BJ (cell line): Measurements from ENCODE around the gene RND1. TPM values are rescaled to one million over a fixed set of nuclear protein-coding genes. Genes with fewer than 3 reads are reported as not detected.
"Not testable (repeated sequence)": the region's sequence is repeated elsewhere in the genome, so short reads cannot be mapped to it uniquely, and the experiment has no call there.

ENCODE experiments used
- CTCF ChIA-PET: fragments of 350-600 bp; formaldehyde crosslinking; extraction: SDS; loops from one replicate; lab custom pipeline; 2021; ENCODE audit warnings: antibody characterized with exemption, inconsistent platforms; lab: Yijun Ruan, JAX
- POLR2A ChIA-PET: fragments of 300-600 bp; sonication (Branson Sonifier 250); formaldehyde crosslinking; extraction: SDS; loops from one replicate; lab custom pipeline; 2021; ENCODE audit warnings: antibody characterized with exemption; lab: Charles Lee
- DNase-seq: peaks from one replicate; pipeline ENCODE4 v3.0.0-alpha.2; 2011; ENCODE audit warnings: low read depth
- H3K27me3 ChIP-seq: 2 replicates; pipeline ENCODE4 v1.6.0; 2011; ENCODE audit warnings: low read length; ENCODE audit not compliant: control insufficient read depth, insufficient read depth
- H3K36me3 ChIP-seq: 2 replicates; pipeline ENCODE4 v1.5.1; 2011; ENCODE audit warnings: low read length; ENCODE audit not compliant: control insufficient read depth, insufficient read depth
- H3K4me3 ChIP-seq: 2 replicates; pipeline ENCODE4 v1.5.1; 2011; ENCODE audit warnings: low read depth, mild to moderate bottlenecking, control low read depth, low read length
- CTCF ChIP-seq: IDR thresholded peaks from 2 replicates; pipeline ENCODE4 v1.5.1; 2011; ENCODE audit warnings: low read depth, mild to moderate bottlenecking, control low read depth, inconsistent platforms, low read length, moderate library complexity; ENCODE audit not compliant: insufficient read depth
- polyA minus RNA-seq: library from RNA; depleted of rRNA, polyadenylated mRNA; stranded (reverse); fragments of >200 nt; gene quantifications from 2 replicates; pipeline ENCODE4 v1.2.3, GENCODE V29; 2011; rRNA and poly(A)+ RNA removed
- polyA plus RNA-seq: library from polyadenylated mRNA; depleted of rRNA; stranded (reverse); fragments of >200 nt; gene quantifications from 2 replicates; pipeline ENCODE4 v1.2.3, GENCODE V29; 2011; rRNA removed

Gene RND1
- polyA plus RNA-seq (0.31 and 0.72 TPM in 2 replicates), polyA minus RNA-seq (0.31 and 0.52 TPM in 2 replicates)

- POLR2A ChIA-PET = interaction anchor here (1.4 kb wide), 1 partner anchor 12 kb away, joined by 4 read pairs; no protein-coding TSS in a partner anchor
- CTCF ChIA-PET = interaction anchor here (0.6 to 9.2 kb wide), 6 partner anchors 9 to 482 kb away, joined by 3 to 53 read pairs (median 6); partner anchors contain the start of genes DDX23 and WNT1
- Histone ChIP-seq H3K27me3 (peaks cover 22% of the 10 kb centered on the region), H3K36me3 (no peaks in the 10 kb centered on the region), H3K4me3 (peak within 1 kb of the TSS; percentile 43)
- peak; percentile 52 for DNase-seq
- no peak for TF ChIP-seq CTCF
These were observed at the start of gene RND1 for GRCh38 chr12:48865281-48866051. TSS of gene RND1 (minus strand) at chr12:48865870. CDS start at chr12:48865767, 103 bp downstream.

GRCh38 chr12:48910196-48910595 lies 44.5 kb upstream of the RND1 start:
- ChIA-PET CTCF (interaction anchor here (0.6 to 1.7 kb wide), 3 partner anchors 20 to 99 kb away, joined by 3 to 8 read pairs (median 4); no protein-coding TSS in a partner anchor), POLR2A (no interaction called here)
- no peaks in the 10 kb centered on the region for H3K36me3 ChIP-seq
- H3K27me3 ChIP-seq = no peaks in the 10 kb centered on the region
- H3K4me3 ChIP-seq = no peak overlapping the region
- DNase-seq = no peak
- no peak for TF ChIP-seq CTCF

GRCh38 chr12:48909698-48910097 lies 44.0 kb upstream of the RND1 start:
- CTCF ChIA-PET = interaction anchor here (0.6 to 1.7 kb wide), 2 partner anchors 19 to 100 kb away, joined by 3 to 8 read pairs; no protein-coding TSS in a partner anchor
- POLR2A ChIA-PET = interaction anchor here (0.7 kb wide), 1 partner anchor 105 kb away, joined by 17 read pairs; no protein-coding TSS in a partner anchor
- DNase-seq, H3K27me3 ChIP-seq, H3K4me3 ChIP-seq, H3K36me3 ChIP-seq: not testable (repeated sequence)

- ChIA-PET CTCF (interaction anchor here (2.2 kb wide), 1 partner anchor 17 kb away, joined by 8 read pairs; no protein-coding TSS in a partner anchor), POLR2A (no interaction called here)
- no peak for TF ChIP-seq CTCF
These were observed 41.6 kb upstream of the RND1 start for GRCh38 chr12:48907245-48907644.

GRCh38 chr12:48903982-48904411 lies 38.3 kb upstream of the RND1 start:
- no peak for DNase-seq
- H3K4me3 ChIP-seq = peak overlapping the region; percentile 44
- ChIA-PET POLR2A (no interaction called here), CTCF (interaction anchor here (0.7 to 1.6 kb wide), 9 partner anchors 10 to 85 kb away, joined by 3 to 8 read pairs (median 3); no protein-coding TSS in a partner anchor)
- TF ChIP-seq CTCF = peak; percentile 67
- H3K27me3 ChIP-seq = no peaks in the 10 kb centered on the region
- H3K36me3 ChIP-seq = no peaks in the 10 kb centered on the region

More at GRCh38 chr12:48907245-48907644, 41.6 kb upstream of the RND1 start:
- no peaks in the 10 kb centered on the region for H3K27me3 ChIP-seq
- no peak overlapping the region for H3K4me3 ChIP-seq
- H3K36me3 ChIP-seq = no peaks in the 10 kb centered on the region
- no peak for DNase-seq
